ENCODE measurements around the gene U2AF1L4. TPM values are rescaled to one million over a fixed set of nuclear protein-coding genes. Genes with fewer than 3 reads are reported as not detected.

U2AF1L4 gene
- total and polyA plus RNA-seq, 2 of the 4 experiments (the other 2 are of a cell fraction), result 6.1 to 15.0 TPM

- no peaks in the 10 kb centered on the region for H4K20me1 ChIP-seq (ENCODE audit: insufficient read depth, low read length)
- no peak overlapping the region for H4K8ac ChIP-seq (ENCODE audit: low read depth in 2 of 2, low read length in 2 of 2)
- no peak overlapping the region for H2BK5ac ChIP-seq (ENCODE audit: low read depth, low read length, poor library complexity, severe bottlenecking)
- H4K91ac ChIP-seq (ENCODE audit: insufficient read depth, low read depth, low read length), result no peak overlapping the region
- no peak overlapping the region for H3K4ac ChIP-seq (ENCODE audit: low read depth, low read length)
- no peaks in the 10 kb centered on the region; the same call in 1 of the 2 replicates for H3K36me3 ChIP-seq (ENCODE audit: control insufficient read depth, insufficient read depth, low read length)
- H2BK20ac ChIP-seq (ENCODE audit: low read depth, low read length), result no peak overlapping the region
- DNase-seq (no peak), ATAC-seq (ENCODE audit: low read depth) (no peak)
- no CpG with 5 or more reads among the region's 19 CpGs for WGBS, 2 experiments (ENCODE audit: extremely low coverage in 2 of 2, insufficient read length in 1 of 2)
- CTCF ChIA-PET, result no interaction called here
- in situ Hi-C loops (cut with MboI; ENCODE audit: low sequenced_read_pairs), result no loop called here
- H3K18ac ChIP-seq (ENCODE audit: low read depth, low read length), result no peak overlapping the region
- H4K5ac ChIP-seq (ENCODE audit: low read depth, low read length), result no peak overlapping the region
- H2AFZ ChIP-seq (replicated peaks; ENCODE audit: low read length, poor library complexity), result no peak overlapping the region
- H3K27ac ChIP-seq (ENCODE audit: insufficient read depth, low read length), result no peak overlapping the region
- POLR2A ChIA-PET (ENCODE audit: unreplicated experiment), result no interaction called here
- H3K9ac ChIP-seq (ENCODE audit: low read depth, low read length), result no peak overlapping the region
- no peaks in the 10 kb centered on the region for H3K9me3 ChIP-seq (ENCODE audit: control insufficient read depth, insufficient read depth, low read length)
- no peak overlapping the region for H3K4me2 ChIP-seq (ENCODE audit: low read depth, low read length)
- H3K4me3 ChIP-seq (ENCODE audit: insufficient read depth, low read depth, low read length), result no peak overlapping the region
- no peak overlapping the region for H2BK120ac ChIP-seq (ENCODE audit: low read depth, low read length)
- dilution Hi-C loops (cut with HindIII; ENCODE audit: low sequenced_read_pairs, unreplicated experiment), result no loop called here
- no peaks in the 10 kb centered on the region; the same call in 1 of the 2 replicates for H3K27me3 ChIP-seq (ENCODE audit: control insufficient read depth, insufficient read depth, low read length)
- no peaks in the 10 kb centered on the region for H3K9me1 ChIP-seq (ENCODE audit: insufficient read depth, low read length)
- no peaks in the 10 kb centered on the region for H3K79me1 ChIP-seq (ENCODE audit: low read depth in 1 of 2, low read length in 2 of 2)
- H2AK5ac ChIP-seq (ENCODE audit: low read depth, low read length), result no peak overlapping the region
- no peak overlapping the region for H3K56ac ChIP-seq (ENCODE audit: extremely low read depth, insufficient read depth, low read length)
- no TSS peak for BruUV-seq (replicated peaks)
- no peaks in the 10 kb centered on the region for H3K4me1 ChIP-seq (ENCODE audit: control insufficient read depth, insufficient read depth, low read length)
- no peak overlapping the region for H3K23ac ChIP-seq (ENCODE audit: low read depth, low read length)
- no peak overlapping the region for H2BK15ac ChIP-seq (ENCODE audit: low read depth, low read length)
- no peak overlapping the region for H3K14ac ChIP-seq (replicated peaks; ENCODE audit: low read depth, low read length)
- intact Hi-C loops (cut with micrococcal nuclease), result no loop called here
- H2AK9ac ChIP-seq (replicated peaks; ENCODE audit: low read depth, low read length, poor library complexity), result no peak overlapping the region
- TF ChIP-seq NFE2L2 (IDR thresholded peaks at IDR 0.05; ENCODE audit: low read depth, low read length), result no peak
- TF ChIP-seq MXI1 (IDR thresholded peaks at IDR 0.05; ENCODE audit: borderline replicate concordance, low read depth, low read length), result no peak
- TF ChIP-seq RFX5 (IDR thresholded peaks at IDR 0.05; ENCODE audit: low read depth, low read length), result no peak
- no peak for TF ChIP-seq BHLHE40 (IDR thresholded peaks at IDR 0.05; ENCODE audit: low read depth, low read length)
- no peak for TF ChIP-seq USF2 (IDR thresholded peaks at IDR 0.05; ENCODE audit: low read depth, low read length)
- TF ChIP-seq FOS (IDR thresholded peaks at IDR 0.05; ENCODE audit: low read depth, low read length), result no peak
- no peak for TF ChIP-seq POLR2A (IDR thresholded peaks at IDR 0.05; ENCODE audit: low read depth, low read length)
- TF ChIP-seq RAD21 (IDR thresholded peaks at IDR 0.05; ENCODE audit: low read length), result no peak
- TF ChIP-seq SMC3 (IDR thresholded peaks at IDR 0.05; ENCODE audit: low read depth, low read length), result no peak
- no peak for TF ChIP-seq MAZ (IDR thresholded peaks at IDR 0.05; ENCODE audit: borderline replicate concordance, low read depth, low read length)
- no peak for TF ChIP-seq MAFK (IDR thresholded peaks at IDR 0.05; ENCODE audit: low read depth, low read length)
- no peak for TF ChIP-seq CEBPB (IDR thresholded peaks at IDR 0.05; ENCODE audit: low read depth, low read length)
- no peak for TF ChIP-seq RCOR1 (IDR thresholded peaks at IDR 0.05; ENCODE audit: insufficient replicate concordance, low read length)
- no peak for TF ChIP-seq CHD1 (IDR thresholded peaks at IDR 0.05; ENCODE audit: low read depth, low read length)
- no peak for TF ChIP-seq ELK1 (IDR thresholded peaks at IDR 0.05; ENCODE audit: borderline replicate concordance, low read depth, low read length)
Observed at GRCh38 chr19:35789978-35790944, 45.0 kb upstream of the U2AF1L4 start.
